Esophagus squamous epithelium (tissue), 4 donors: Measurements from ENCODE around the gene NCAM1.

ENCODE experiments used
- POLR2A ChIP-seq, 4 donors: fragments of 450-650 bp; IDR thresholded peaks; one replicate each; pipeline ENCODE4 v1.6.1; 2017; ENCODE audit warnings: antibody characterized with exemption in 4 of 4, mild to moderate bottlenecking in 4 of 4, moderate library complexity in 3 of 4
- TF ChIP-seq, protein P1 (sequence below), 6 experiments: fragments of 450-650 bp in 4 of 6; fragments of 200-600 bp in 2 of 6; sonication (generic) in 2 of 6; IDR thresholded peaks; one replicate each; pipeline ENCODE4 v1.5.1; 2016 to 2019; ENCODE audit warnings: antibody characterized with exemption in 6 of 6, mild to moderate bottlenecking in 4 of 6, moderate library complexity in 4 of 6

DNA sequence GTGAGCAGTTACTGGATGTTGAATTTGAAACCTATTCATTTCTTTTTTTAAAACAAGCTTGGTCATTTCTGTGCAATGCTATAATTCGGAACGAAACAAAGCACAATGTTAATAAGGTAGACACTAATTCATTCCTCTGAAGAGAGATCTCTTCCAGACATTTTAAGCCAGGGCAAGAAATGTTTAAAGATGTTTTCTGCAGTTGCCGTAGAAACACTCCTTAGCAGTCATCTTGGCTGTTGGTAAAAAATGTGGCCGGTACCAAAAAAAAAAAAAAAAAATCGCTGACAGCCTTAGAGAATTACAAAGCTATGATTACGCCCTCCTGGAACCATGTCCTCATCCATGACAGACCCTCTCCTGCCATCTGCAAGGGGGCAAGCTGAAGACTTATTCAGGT lies 286.7 kb downstream of the NCAM1 start:
- TF ChIP-seq, protein P1, sequence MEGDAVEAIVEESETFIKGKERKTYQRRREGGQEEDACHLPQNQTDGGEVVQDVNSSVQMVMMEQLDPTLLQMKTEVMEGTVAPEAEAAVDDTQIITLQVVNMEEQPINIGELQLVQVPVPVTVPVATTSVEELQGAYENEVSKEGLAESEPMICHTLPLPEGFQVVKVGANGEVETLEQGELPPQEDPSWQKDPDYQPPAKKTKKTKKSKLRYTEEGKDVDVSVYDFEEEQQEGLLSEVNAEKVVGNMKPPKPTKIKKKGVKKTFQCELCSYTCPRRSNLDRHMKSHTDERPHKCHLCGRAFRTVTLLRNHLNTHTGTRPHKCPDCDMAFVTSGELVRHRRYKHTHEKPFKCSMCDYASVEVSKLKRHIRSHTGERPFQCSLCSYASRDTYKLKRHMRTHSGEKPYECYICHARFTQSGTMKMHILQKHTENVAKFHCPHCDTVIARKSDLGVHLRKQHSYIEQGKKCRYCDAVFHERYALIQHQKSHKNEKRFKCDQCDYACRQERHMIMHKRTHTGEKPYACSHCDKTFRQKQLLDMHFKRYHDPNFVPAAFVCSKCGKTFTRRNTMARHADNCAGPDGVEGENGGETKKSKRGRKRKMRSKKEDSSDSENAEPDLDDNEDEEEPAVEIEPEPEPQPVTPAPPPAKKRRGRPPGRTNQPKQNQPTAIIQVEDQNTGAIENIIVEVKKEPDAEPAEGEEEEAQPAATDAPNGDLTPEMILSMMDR (IDR thresholded peaks at IDR 0.05), result no peak
- TF ChIP-seq POLR2A (IDR thresholded peaks at IDR 0.05), result no peak
